Upper lobe of left lung (tissue), 4 donors: Measurements from ENCODE around the gene SELL.

ENCODE experiments used
- CTCF ChIP-seq, 6 experiments: fragments of 450-650 bp in 4 of 6; fragments of 200-600 bp in 2 of 6; sonication (generic) in 2 of 6; IDR thresholded peaks; one replicate each; pipeline ENCODE4 v1.5.1; 2016 to 2019; ENCODE audit warnings: antibody characterized with exemption in 6 of 6
- EP300 ChIP-seq, 4 donors: sonication (generic); formaldehyde crosslinking; IDR thresholded peaks; one replicate each; pipeline ENCODE4 v1.5.1; 2017; ENCODE audit warnings: antibody characterized with exemption in 4 of 4, control low read depth in 2 of 4
- POLR2A ChIP-seq, 4 donors: fragments of 450-650 bp; IDR thresholded peaks; one replicate each; pipeline ENCODE4 v1.5.1; 2016 to 2017; ENCODE audit warnings: antibody characterized with exemption in 4 of 4, mild to moderate bottlenecking in 2 of 4
- POLR2AphosphoS5 ChIP-seq, 2 donors: sonication (generic); formaldehyde crosslinking; IDR thresholded peaks; one replicate each; pipeline ENCODE4 v1.5.1; 2017; ENCODE audit warnings: antibody characterized with exemption in 2 of 2

GRCh38 chr1:169644297-169644696 is 67.1 kb downstream of the SELL start:
- TF ChIP-seq CTCF (IDR thresholded peaks at IDR 0.05) (no peak), POLR2A (IDR thresholded peaks at IDR 0.05) (no peak), POLR2AphosphoS5 (IDR thresholded peaks at IDR 0.05) (no peak), EP300 (IDR thresholded peaks at IDR 0.05) (no peak)
